ENCODE measurements around the gene FKBP11. TPM values are rescaled to one million over a fixed set of nuclear protein-coding genes. Genes with fewer than 3 reads are reported as not detected.

The FKBP11 gene
- total and polyA plus RNA-seq, 2 of the 8 experiments (the other 6 are each of a cell fraction or from before 2014, with no cell fraction given): 45.7 to 65.1 TPM

DNA sequence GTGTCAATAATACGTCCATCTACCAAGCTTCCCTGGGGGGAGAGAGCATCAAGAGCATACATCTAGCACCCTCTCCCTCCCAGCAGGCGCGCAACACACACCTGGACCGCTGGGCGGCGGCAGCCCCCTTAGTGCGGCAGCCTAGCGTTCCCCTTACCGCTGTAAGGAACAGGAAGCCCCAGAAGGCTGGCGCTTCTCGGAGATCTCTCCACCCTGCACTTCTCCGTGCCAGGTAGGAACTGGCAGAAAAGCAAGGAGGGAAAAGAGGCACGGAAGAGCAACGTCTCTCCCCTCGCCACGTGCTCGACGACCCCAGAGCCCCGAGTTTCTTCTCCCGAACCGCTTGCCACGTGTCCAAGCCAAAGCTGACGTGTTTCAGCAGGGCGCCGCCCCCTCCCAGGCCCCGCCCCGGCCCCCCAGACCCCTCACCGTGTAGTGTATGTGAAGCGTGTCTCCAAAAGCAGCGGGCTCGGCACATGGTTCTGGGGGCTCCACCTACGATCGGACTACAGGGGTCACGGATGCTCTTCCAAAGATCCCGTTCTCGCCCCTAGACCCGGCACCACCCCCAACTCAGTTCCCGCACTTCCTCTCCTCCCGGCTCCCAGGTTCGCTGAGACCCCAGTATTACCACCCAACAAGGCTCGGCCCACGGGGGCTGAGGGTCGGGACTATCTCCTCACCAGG lies 532 bp downstream of the FKBP11 start:
- H3K27ac ChIP-seq (ENCODE audit: low read depth, low read length): peak overlapping the region; percentile 55
- H3K4me1 ChIP-seq (replicated peaks in 1 of 4; ENCODE audit: control insufficient read depth in 3 of 4, insufficient read depth in 4 of 4, low read length in 3 of 4): peaks cover 0 to 14% (median 4%) of the 10 kb centered on the region in 4 experiments; a peak in 4 of 7 replicates
- peaks cover 10 to 24% (median 17%) of the 10 kb centered on the region in 4 experiments; a peak in 7 of 8 replicates for H3K36me3 ChIP-seq (ENCODE audit: control insufficient read depth in 2 of 4, insufficient read depth in 4 of 4, low read length in 3 of 4)
- H3K79me1 ChIP-seq (ENCODE audit: low read depth, low read length): peaks cover 3% of the 10 kb centered on the region; the same call in 1 of the 2 replicates
- H3K79me2 ChIP-seq (ENCODE audit: control insufficient read depth in 1 of 2, insufficient read depth in 2 of 2, low read length in 2 of 2): no peaks in the 10 kb centered on the region; a peak in 1 of 4 replicates
- H2BK12ac ChIP-seq (ENCODE audit: low read depth, low read length): 0 out of 2 replicates have a peak overlapping the region, but pooled peaks have one; percentile 39
- no peak overlapping the region for H2BK20ac ChIP-seq (ENCODE audit: low read length)
- H3K23ac ChIP-seq (ENCODE audit: insufficient read length): no peak overlapping the region
- H3K9ac ChIP-seq (replicated peaks in 1 of 4; ENCODE audit: extremely low read depth in 1 of 4, low read depth in 3 of 4, low read length in 3 of 4): peak overlapping the region; percentile 73 to 80 (median 78)
- H3K4me2 ChIP-seq (ENCODE audit: insufficient read depth in 1 of 2, low read depth in 2 of 2, low read length in 2 of 2): peak overlapping the region; percentile 83 to 87
- 4% methylated on average over 25 of the region's 43 CpGs; no CpG with 5 or more reads in 1 of the 2 experiments for WGBS, 2 experiments (ENCODE audit: extremely low coverage in 1 of 2, insufficient coverage in 1 of 2, insufficient read length in 1 of 2, insufficient replicate concordance in 2 of 2, low coverage in 1 of 2, low lambda C conversion rate in 2 of 2, missing lambda C conversion rate in 1 of 2)
- ChIA-PET POLR2A (ENCODE audit: partially characterized antibody) (interaction anchor here (0.6 to 7.2 kb wide), 17 partner anchors 9 to 170 kb away, joined by 3 to 51 read pairs (median 5); partner anchors contain the start of genes ARF3, DDX23, RND1 and WNT10B), CTCF (ENCODE audit: partially characterized antibody) (interaction anchor here (0.8 to 20.2 kb wide), 21 partner anchors 12 to 114 kb away, joined by 3 to 280 read pairs (median 4); partner anchors contain the start of genes ARF3, DDX23, RND1 and WNT1)
- no peaks in the 10 kb centered on the region for H3K9me3 ChIP-seq (ENCODE audit: insufficient read depth in 2 of 2, low read depth in 1 of 2, low read length in 1 of 2)
- no peak overlapping the region for H3K14ac ChIP-seq (ENCODE audit: insufficient read length)
- H2AK5ac ChIP-seq (ENCODE audit: low read depth, low read length): no peak overlapping the region; the same call in 1 of the 2 replicates
- H4K91ac ChIP-seq (replicated peaks; ENCODE audit: insufficient read length, low read length): no peak overlapping the region
- peak overlapping the region; percentile 57 for H4K5ac ChIP-seq (ENCODE audit: insufficient read length, low read depth, low read length)
- H2AFZ ChIP-seq (ENCODE audit: low read length): peak overlapping the region; percentile 81; the same call in 1 of the 2 replicates
- no peak overlapping the region for H2BK120ac ChIP-seq (replicated peaks; ENCODE audit: low read depth, low read length)
- FAIRE-seq (no peak), DNase-seq (ENCODE audit: low read depth in 1 of 2, low spot score in 2 of 2) (peak; percentile 29 to 79)
- H3K4ac ChIP-seq (replicated peaks; ENCODE audit: insufficient read length, low read depth, low read length): peak overlapping the region; percentile 91
- 0 out of 2 replicates have a peak overlapping the region, but pooled peaks have one; percentile 12 for H2BK5ac ChIP-seq (ENCODE audit: low read depth, low read length)
- peak overlapping the region; percentile 92 for H3K18ac ChIP-seq (ENCODE audit: extremely low read depth, low read length)
- H3K27me3 ChIP-seq (replicated peaks in 1 of 4; ENCODE audit: control insufficient read depth in 3 of 4, extremely low read depth in 1 of 4, insufficient read depth in 3 of 4, low read length in 3 of 4): no peaks in the 10 kb centered on the region; a peak in 1 of 7 replicates
- H4K8ac ChIP-seq (ENCODE audit: extremely low read depth, insufficient read depth, low read length): peak overlapping the region; percentile 95
- no peak overlapping the region for H2BK15ac ChIP-seq (ENCODE audit: low read length)
- peaks cover 2 to 8% of the 10 kb centered on the region in 2 experiments for H4K20me1 ChIP-seq (replicated peaks in 1 of 2; ENCODE audit: control insufficient read depth in 1 of 2, insufficient read depth in 2 of 2, low read length in 2 of 2)
- peak overlapping the region; percentile 61 to 86 (median 70) for H3K4me3 ChIP-seq (ENCODE audit: extremely low read depth in 1 of 4, insufficient read depth in 2 of 4, low read depth in 3 of 4, low read length in 4 of 4)
- H3K56ac ChIP-seq (replicated peaks; ENCODE audit: insufficient read length, low read depth, low read length): peak overlapping the region; percentile 77
- peaks cover 10% of the 10 kb centered on the region for H3K23me2 ChIP-seq (ENCODE audit: low read depth, low read length)
- TF ChIP-seq CTBP2 (IDR thresholded peaks at IDR 0.05; ENCODE audit: borderline replicate concordance, insufficient read depth, insufficient read length, low read length): no peak
- peak; percentile 39; the same call in 1 of the 2 replicates for TF ChIP-seq POLR2AphosphoS5 (IDR thresholded peaks at IDR 0.05; ENCODE audit: low read depth, low read length)
- TF ChIP-seq SP2 (IDR thresholded peaks at IDR 0.05; ENCODE audit: low read length): no peak
- TF ChIP-seq, protein P1, sequence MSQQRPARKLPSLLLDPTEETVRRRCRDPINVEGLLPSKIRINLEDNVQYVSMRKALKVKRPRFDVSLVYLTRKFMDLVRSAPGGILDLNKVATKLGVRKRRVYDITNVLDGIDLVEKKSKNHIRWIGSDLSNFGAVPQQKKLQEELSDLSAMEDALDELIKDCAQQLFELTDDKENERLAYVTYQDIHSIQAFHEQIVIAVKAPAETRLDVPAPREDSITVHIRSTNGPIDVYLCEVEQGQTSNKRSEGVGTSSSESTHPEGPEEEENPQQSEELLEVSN (IDR thresholded peaks at IDR 0.05): peak; percentile 96
- TF ChIP-seq ASH2L (IDR thresholded peaks at IDR 0.05; ENCODE audit: low read length): peak; percentile 80
- TF ChIP-seq, protein P2, sequence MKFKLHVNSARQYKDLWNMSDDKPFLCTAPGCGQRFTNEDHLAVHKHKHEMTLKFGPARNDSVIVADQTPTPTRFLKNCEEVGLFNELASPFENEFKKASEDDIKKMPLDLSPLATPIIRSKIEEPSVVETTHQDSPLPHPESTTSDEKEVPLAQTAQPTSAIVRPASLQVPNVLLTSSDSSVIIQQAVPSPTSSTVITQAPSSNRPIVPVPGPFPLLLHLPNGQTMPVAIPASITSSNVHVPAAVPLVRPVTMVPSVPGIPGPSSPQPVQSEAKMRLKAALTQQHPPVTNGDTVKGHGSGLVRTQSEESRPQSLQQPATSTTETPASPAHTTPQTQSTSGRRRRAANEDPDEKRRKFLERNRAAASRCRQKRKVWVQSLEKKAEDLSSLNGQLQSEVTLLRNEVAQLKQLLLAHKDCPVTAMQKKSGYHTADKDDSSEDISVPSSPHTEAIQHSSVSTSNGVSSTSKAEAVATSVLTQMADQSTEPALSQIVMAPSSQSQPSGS (IDR thresholded peaks at IDR 0.05; ENCODE audit: low read length): 0 out of 2 replicates have a peak, but pooled peaks have one; percentile 29
- peak; percentile 45 for TF ChIP-seq TAF1 (IDR thresholded peaks at IDR 0.05; ENCODE audit: low read depth, low read length)
- no peak for TF ChIP-seq CBX5 (IDR thresholded peaks at IDR 0.05; ENCODE audit: low read depth, low read length)
- TF ChIP-seq RBBP5 (IDR thresholded peaks at IDR 0.05; ENCODE audit: borderline replicate concordance, low read depth, low read length): no peak

Measured in H1 (cell line).